CD4-positive, alpha-beta T cell treated with Interleukin-4 for 4 hours (primary cell): ENCODE measurements around the gene MXD3.

Source experiments
- DNase-seq: peaks from one replicate; pipeline ENCODE4 v3.0.0-alpha.2; 2020

Gene MXD3

DNA sequence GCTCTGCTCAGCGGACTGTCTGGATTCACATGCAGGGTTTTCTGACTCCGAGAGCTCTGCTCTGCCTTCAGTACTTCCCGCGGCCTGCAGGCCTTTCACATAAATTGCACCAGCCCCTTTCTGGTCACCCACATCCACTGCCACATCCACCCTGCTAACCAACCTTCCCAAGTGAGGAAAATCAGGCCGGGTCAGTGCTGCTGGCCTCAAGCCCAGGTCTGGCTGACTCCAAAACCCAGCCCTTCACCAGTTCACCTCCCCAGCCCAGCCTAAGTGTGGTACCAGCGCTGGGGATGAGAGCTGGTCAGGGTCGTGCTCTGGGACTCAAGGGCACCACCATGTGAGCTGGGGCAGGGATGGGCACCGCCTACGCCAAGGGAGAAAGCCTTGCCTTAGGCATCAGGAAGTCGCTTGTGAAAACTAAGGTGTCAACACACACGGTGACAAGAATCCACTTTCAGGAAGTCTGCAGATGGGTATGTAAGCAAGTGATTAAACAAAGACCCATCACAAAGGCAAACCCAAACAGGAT, 27.5 kb upstream of the MXD3 start:
- DNase-seq, result no peak

DNA sequence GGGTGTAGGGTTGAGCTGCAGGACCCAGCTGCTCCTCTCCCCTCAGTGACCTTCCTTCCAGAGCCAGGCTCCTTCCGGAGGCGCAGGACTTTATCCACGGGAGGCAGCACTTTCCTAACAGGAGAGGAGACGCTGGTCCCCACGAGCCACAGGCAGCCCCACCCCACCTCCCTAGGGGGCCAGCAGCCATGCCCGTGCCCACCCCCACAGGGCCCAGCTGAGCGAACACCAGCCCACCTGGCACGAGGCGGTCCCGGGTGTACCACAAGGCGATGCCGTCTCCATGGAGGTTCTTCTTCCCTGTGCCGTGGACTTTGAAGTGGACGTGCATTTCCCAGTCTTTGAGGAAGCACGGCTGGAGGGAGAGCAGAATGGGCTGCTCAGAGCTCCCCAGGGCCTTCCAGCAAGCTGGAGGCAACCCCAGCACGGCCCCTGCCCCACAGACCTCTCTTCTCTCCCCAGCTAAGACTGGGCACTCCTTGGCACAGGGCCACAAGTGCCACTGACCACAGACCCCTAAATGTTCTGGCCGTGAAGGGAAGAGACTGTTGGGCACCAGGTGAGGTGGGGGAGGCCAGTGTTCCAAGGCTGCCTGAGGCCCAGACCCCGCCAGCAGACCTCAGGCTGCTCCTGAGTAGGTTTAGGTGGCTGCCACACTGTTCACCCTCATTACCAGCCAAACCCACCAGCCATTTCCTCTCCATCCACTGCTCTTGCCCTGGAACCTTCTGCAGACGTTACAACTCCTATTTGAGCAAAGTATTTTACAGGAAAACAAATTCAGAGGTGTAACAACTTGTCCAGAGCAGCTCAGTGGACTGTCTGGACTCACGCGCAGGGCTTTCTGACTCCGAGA, 26.8 kb upstream of the MXD3 start:
- no peak for DNase-seq

DNA sequence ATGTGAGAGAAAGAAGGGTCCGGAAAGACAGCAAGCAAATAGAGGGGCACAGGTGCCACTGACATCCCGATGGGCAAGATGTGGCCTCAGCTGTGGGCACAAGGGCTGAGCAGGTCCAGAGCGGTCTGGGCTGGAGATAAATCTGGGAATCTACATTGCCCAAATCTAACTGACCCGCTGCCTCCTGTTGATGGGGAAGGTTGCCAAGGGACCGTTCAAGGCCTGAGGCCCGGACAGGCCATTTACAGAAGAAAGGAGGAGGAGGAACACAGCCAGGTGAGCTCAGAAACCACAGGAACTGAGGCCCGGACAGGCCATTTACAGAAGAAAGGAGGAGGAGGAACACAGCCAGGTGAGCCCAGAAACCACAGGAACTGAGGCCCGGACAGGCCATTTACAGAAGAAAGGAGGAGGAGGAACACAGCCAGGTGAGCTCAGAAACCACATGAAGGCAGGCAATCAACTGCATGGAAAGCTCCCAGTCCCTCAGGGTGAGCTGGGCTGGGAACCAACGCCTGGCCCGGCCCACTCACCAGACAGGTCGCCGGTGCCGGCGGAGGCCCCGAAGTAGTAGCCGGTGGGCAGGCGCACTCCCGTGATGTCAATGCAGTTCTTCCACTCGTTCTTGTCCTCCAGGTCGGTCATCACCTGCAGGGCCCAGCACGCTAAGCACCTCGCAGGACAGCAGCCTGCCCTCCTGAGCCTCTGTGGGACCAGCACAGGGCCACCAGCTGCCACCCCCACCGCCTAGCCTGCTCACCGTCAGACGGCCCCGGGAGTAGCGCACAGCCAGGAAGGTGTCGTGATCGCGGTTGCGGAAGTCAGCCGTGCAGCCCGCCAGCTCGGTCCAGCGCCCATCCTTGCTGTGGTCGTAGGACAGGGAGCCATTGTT, 25.2 kb upstream of the MXD3 start:
- no peak for DNase-seq

DNA sequence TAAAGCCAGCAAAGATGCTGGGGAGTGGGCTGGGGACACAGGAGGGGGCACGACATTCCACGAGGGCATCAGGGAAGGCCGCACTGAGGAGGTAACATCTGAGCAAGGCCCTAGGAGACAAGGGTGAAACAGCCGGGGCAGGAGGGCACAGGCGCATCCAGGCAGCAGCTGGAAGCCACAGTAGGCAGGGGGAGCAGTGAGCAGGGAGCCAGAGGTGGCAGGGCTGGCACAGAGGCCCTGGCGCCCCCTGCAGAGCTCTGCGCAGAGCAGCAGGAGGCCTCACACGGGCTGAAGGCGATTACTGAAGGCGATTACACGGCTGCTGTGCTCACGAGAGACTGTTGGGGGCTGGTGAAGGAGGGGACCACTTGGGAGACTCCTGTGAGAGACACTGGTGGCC, 24.4 kb upstream of the MXD3 start:
- no peak for DNase-seq

DNA sequence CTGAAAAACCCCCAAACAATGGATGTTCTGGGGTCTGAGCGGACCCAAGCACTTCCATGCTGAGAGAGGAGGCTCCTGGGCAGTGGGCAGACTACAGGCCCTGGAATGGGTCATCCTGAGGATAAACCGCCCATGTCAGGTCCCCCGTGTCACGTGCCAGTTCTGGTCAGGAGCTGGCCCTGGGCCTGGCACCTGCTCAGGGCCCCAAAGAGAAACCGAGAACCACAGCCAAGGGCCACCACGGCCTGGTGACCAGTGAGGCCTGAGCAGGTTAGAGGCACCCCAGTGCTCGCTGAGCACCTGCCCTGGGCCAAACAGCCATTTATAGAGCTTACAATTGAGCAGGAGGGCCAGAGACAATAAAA, 24.0 kb upstream of the MXD3 start:
- no peak for DNase-seq

DNA sequence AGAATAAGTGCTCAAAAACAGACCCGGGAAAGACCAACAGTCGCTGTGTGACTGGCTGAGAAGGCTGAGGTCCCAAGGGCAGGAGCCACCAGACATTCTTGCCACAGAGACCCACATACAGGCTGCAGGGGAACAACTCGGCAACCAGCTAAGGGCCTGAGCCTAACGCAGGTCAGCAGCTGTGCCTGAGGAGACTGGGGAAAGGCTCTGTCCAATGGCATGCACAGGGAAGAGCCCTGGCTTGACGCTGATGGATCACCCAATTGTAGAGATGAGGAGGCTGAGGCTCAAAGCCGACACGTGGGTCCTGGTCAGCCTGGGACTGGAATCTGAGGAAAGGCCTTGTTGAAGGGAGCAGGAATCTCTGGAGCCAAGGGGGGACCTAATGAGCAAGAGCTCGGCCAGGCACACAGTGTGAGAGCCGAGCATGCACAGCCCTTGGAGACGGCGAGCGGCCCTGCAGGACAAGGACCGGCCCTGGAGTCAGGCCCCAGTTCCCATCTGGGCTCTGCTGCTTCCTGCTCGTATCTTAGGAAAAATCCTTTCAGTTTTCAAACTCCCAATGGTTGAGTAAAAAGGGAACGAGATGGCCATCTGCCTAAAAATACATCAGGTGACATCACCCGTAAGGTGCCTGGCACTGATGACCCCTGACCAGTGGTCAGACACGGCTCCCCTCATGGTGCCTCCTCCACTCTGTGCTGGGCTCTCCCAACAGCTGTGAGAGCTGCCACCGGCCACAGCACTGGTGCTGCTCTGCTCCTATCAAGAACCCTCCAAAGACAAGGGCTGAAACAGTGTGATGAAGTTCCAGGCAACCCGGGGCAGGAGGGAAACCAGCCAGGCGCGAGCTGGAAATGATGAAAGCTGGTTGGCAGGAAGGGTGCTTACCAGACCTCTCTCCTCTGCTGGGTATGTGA, 23.3 kb upstream of the MXD3 start:
- DNase-seq, result no peak

DNA sequence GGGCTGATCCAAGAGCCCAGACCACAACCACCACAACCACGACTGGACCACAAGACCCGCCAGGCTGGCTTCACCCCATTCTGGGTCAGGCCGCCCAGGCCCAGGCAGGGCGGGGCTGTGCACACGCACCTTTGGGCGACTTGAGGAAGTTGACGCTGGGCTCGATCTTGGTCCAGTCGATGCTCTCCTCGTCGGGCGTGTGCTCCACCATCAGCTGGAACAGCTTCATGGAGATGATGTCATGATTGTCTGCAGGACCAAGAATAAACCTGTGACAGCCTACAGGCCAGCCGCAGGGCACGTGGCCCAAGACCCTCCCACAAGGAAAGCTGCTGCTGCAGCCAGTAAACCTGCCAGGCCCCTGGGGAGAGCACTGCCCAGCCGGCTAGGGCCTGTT, 22.5 kb upstream of the MXD3 start:
- no peak for DNase-seq

DNA sequence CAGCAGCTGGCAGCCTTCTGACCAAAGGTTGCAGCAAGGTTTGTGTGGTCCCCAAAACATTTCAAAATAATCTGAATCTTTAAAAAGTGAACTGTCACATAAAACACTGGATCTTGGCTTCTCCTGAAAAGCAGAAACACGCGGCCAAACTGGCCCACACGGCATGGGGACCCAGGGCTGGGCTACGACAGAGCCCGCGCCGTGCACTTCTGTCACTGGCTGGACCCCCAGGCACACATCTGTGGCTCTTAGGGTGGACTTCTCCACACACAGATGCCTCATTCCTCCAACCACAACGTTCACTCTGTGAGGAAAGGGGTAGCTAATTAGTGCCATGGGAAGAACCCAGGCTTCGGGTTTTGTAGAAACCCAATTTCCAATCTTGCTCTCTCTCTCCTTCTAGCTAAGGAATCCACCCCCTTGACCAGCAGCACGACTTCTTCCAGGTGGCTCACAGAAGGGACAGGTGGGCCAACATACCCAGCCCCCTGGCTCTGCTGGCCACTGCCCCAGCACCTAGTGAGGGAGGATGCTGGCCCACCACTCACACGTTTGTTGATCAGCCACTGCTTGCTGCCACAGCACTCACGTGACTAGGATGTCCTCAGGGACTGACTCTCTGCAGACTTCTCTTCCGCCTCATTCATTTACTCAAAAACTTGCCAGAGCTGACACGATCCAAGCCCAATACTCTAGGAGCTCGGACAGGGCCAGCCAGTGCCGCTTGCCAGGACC, 21.9 kb upstream of the MXD3 start:
- no peak for DNase-seq

DNA sequence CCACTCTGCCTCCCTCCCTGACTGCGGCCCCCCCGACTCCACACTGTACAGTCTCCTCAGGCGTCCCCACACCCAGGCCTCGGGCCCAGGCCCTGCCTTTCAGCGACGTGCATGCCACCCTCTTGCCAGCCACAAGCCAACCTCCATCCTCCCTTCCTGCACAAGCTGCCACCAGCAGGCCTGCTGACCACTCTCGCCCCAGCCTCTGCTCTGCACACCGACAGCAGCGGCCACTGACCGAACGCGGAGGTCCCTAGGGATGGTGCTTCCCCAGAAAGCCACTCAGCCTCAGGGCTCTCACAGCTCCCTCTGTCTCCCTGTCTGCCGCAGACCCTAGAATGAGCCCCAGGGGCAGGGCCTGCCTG, 21.2 kb upstream of the MXD3 start:
- DNase-seq, result no peak

DNA sequence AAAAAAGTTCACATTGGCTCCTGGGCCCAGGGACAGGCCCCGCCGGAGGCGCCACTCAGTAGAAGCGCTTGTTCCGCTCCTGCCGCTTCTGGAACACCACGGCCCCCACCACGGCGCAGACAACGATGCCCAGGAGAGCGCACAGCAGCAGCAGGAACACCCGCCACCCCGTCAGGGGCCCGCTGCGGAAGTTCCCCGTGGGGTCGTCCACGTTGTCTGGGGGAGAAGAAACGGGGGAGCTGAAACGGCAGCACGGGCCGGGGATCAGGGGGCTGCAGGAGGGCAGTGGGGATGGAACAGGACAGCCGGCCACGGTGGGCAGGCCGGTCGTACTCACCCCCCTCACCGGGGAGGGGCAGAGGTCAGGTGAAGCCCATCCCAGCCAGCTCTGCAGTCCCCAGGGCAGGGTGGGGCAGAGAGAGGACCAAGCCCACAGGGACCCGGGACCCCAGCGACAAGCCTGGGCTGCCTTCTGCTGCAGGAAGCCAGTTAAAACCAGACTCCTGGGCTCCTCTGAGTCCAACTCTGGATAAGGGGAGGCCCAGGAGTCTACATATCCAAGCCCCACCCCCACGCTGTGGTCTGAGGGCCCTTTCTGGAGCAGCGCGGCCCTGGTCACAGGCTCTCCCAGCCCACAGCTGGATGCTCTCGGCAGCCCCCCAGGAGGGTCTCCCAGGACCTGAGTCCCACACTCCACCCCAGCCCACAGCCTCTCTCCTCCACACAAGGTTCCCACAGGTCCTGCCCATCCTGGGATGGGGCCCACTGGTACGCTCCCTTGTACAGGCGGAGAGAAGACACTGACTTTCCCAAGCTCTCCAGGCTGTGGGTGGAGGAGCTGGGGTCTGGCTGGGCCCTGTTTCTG, 20.6 kb upstream of the MXD3 start:
- no peak for DNase-seq

DNA sequence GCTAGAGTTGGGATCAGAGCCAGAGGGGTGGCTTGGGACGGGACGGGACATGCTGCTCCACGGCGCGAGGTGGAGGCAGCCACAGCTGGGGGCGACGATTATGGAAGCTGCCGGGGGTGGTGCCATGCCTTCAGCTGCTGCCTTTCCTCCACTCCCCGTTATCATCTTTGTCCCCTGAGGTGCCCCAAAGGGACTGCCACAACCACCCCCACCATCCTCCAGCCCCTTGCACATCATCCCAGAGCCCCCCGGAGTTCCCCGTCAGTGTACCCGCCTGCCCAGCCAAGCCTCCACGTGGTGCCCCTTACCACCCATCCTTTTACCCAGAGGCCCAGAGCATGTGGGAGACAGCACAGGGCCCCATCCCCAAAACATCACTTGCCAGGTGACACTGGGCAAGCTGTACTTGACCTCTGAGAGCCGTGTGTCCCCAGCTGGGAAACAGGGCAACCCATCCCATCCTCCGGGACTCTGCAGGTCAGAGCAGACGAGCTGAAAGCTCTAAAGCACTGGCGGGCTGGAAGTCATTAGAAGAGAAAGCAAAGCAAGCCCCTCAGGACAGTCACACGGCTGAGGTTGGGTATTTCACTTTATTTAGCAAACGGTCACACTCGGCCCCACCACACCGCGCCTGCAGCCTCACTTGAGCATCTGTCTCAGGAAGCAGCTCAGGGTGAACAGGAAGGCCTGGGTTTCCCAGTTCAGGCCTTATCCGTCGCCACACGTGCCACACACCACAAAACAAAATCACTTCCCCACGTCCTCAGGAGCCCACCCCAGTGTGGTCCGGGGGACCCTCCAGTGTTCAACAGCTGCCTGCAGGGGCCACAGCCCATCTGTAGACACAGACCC, 19.5 kb upstream of the MXD3 start:
- no peak for DNase-seq

DNA sequence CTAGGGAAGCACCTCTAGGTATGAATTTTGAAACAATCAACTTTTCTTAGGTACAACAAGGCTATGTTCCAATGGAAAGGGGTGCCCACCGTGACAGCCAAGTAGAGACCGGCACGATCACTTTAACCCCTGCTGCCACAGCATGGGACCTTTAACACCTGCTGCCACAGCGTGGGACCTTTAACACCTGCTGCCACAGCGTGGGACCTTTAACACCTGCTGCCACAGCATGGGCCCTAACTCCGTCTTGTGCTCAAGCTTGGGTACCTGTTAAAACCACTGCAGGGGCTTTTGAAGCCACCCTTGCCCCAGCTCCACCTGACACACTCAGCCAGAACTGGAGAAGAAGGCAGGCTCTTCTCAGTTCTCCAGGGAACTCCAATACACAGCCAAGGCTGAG, 18.2 kb upstream of the MXD3 start:
- DNase-seq, result no peak

DNA sequence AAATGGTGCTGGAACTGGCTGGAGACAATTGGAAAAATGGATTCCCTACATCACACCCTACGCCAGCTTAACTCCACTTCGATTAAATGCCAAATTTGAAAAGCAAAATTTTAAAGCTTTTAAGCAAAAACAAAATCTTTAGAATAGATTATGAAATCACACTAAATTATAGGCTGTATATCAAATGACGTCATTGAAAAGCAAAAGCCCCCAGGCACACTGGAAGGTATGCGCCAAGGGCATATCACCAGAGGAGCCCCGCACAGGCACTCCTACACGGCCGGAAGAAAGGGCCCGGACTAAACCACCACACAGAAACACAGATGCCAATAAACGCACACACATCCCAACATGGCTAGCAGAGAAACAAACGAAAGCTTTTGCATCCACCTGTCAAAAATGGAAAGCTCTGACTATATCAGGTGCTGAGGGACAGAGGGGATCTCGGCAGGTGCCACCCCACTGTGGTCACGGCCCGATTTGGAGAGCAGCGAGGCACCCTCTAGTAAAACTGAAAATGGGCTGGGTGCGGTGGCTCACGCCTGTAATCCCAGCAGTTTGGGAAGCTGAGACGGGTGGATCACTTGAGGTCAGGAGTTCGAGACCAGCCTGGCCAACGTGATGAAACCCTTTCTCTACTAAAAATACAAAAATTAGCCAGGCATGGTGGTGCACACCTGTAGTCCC, 17.0 kb upstream of the MXD3 start:
- DNase-seq, result no peak

DNA sequence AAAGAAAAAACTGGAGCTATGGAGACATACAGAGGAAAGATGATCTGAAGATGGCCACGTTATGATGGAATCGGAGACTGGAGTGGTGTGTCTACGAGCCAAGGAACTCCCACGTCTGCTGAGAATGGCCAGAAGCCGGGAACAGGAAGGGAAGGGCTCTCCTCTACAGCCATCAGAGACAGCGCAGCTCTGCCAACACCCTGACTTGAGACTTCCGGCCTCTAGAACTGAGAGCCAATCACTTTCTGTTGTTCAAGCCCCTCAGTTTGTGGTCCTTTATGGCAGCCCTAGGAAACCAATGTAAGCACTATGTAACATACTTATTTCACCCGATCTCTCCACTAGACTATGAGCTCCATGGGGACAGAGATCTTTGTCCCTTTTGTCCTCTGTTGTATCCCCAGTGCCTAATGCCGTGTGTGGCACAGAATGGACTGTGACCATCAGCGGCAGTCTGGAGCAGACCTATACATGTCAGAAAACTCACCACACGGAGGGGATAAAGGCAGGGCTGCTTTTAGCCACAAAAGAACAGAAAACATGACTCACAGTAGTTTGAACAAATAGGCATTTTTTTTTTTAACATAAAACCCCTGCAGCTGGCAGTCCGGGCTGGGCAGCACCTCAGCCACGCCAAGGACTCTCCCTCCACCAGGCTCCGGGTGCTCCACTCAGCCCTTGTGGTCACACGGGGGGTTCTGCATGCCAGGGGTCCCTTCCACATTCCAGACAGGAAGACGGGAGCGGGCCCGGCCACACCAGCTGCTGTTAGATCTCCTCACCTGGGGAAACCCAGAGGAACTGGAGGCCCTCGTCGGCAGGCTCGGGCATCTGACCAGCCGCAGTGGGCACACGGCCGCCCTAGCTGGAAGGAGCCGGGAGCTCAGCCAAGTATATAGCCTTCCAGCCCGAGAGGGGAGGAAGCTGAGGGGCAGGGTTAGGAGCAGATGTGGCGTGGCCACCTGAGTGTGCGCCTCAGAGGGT, 16.1 kb upstream of the MXD3 start:
- peak; percentile 34 for DNase-seq

DNA sequence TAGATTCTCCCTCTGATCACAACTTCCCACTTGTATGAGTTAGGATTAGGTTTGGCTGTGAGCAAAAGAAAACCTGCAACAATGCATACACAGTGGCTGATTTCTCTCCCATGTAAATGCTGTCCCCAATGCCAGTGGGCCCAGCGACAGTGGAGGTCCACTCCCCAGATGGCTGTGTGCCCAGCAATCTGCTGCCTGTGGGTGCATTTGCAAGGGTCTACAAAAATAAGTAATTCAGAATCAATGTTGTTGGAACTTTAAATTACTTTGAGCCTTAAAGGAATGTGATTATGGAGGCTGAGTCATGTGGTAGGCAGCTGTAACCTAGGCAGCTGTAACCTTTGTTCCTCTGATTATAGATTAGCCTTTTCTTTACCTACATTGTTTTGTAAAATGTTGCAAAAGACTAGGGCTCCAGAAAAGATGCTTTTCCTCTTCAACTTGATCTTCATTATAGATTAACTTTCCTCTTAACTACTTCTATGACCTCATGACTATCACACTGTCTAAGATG, 14.2 kb upstream of the MXD3 start:
- no peak for DNase-seq

DNA sequence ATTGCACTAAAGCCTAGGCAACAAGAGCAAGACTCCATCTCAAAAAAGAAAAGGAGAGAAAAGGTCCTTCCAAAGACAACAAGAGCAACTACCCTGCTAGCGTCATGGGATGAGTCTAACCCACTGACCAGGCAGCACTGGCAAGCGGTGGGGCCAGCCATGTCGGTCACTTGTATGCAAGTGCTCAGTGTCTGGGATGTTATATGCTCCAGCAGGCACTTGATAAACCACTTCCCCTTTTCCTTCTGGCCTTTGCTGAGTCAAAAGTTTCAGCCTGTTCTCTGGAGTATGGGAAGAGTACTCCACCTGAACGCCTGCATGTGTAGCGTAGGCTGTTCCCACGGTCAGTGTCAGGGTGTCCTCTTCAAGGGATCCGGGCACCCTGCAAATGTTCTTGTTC, 9.2 kb upstream of the MXD3 start:
- DNase-seq, result no peak

DNA sequence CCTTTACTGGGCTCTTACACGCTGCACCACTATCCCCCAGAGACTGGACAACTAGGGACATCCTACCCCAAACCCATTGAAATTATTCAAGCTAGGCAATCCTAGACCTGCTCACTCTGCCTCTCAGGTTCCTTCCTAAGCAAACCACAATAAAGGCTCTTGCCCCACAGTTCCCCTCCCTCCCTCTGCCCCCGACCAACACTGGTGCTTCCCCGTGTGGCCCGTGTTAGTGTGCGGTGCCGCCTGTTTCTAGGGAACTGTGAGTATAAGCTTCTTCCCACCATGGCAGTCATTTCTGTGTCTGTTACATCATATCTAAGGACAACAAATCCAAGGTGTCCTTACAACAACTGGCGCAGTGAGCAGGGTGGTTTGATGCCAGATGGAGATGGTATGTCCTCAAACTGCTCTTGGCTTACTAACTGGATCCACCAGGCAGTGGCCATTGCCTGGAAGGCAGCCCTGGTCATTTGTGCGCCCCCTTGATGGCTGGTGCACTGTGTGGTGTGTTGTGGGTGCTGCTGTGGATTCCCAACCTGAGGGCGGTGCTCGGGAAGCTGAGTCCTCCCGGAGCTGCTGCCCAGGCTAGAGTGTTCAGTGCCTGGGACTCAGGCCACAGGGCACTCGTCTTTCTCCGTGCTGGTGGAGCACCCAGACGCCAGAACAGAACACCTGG, 8.4 kb upstream of the MXD3 start:
- DNase-seq, result peak; percentile 31
